HepG2 (cell line): ENCODE measurements around the gene CDC42BPG. TPM values are rescaled to one million over a fixed set of nuclear protein-coding genes. Genes with fewer than 3 reads are reported as not detected.

ENCODE experiments used
- EZH2 ChIP-seq: conservative IDR thresholded peaks from 2 replicates; pipeline ENCODE4 v1.6.1; 2012; ENCODE audit warnings: mild to moderate bottlenecking, low read depth, low read length, moderate library complexity
- JDP2 ChIP-seq: sonication (generic); formaldehyde crosslinking; IDR thresholded peaks from 2 replicates; pipeline ENCODE4 v1.8.1; 2022; ENCODE audit warnings: missing genetic modification reagents, borderline replicate concordance
- MATR3 ChIP-seq: sonication (generic); formaldehyde crosslinking; IDR thresholded peaks from 2 replicates; pipeline ENCODE4 v1.4.0; 2020; ENCODE audit warnings: missing genetic modification reagents
- MAZ ChIP-seq, 2 experiments: sonication (generic) in 1 of 2; formaldehyde crosslinking in 1 of 2; IDR thresholded peaks; 2 replicates each; pipeline versions ENCODE4 v1.5.0 to v1.6.1; 2012 to 2020; ENCODE audit warnings: low read depth in 2 of 2, mild to moderate bottlenecking in 2 of 2, borderline replicate concordance in 1 of 2, improper control_type of control experiment in 1 of 2, low read length in 1 of 2, missing genetic modification reagents in 1 of 2, moderate library complexity in 1 of 2
- ONECUT2 ChIP-seq: sonication (generic); formaldehyde crosslinking; IDR thresholded peaks from 2 replicates; pipeline ENCODE4 v1.4.0; 2020; ENCODE audit warnings: missing genetic modification reagents
- SAP130 ChIP-seq: IDR thresholded peaks from 2 replicates; pipeline ENCODE4 v1.6.1; 2016; ENCODE audit warnings: low read depth
- SPEN ChIP-seq: sonication (generic); formaldehyde crosslinking; IDR thresholded peaks from 2 replicates; pipeline ENCODE4 v1.5.1; 2020; ENCODE audit warnings: low read depth, mild to moderate bottlenecking, missing genetic modification reagents
- SRSF4 ChIP-seq: fragments of 200-400 bp; formaldehyde crosslinking; IDR thresholded peaks from one replicate; pipeline ENCODE4 v1.6.1; 2018; ENCODE audit warnings: mild to moderate bottlenecking, low read depth, low read length, moderate library complexity; ENCODE audit not compliant: poor library complexity, severe bottlenecking
- THAP8 ChIP-seq: sonication (generic); formaldehyde crosslinking; IDR thresholded peaks from 2 replicates; pipeline ENCODE4 v1.5.1; 2020; ENCODE audit warnings: missing genetic modification reagents, mild to moderate bottlenecking, borderline replicate concordance
- ZFY ChIP-seq: sonication (generic); formaldehyde crosslinking; IDR thresholded peaks from 2 replicates; pipeline ENCODE4 v1.4.0; 2020; ENCODE audit warnings: missing genetic modification reagents
- ZNF282 ChIP-seq: fragments of 450-650 bp; IDR thresholded peaks from 2 replicates; pipeline ENCODE4 v1.6.1; 2018; ENCODE audit not compliant: partially characterized antibody
- ZNF598 ChIP-seq: sonication (generic); formaldehyde crosslinking; IDR thresholded peaks from 2 replicates; pipeline ENCODE4 v1.5.1; 2020; ENCODE audit warnings: mild to moderate bottlenecking, missing genetic modification reagents, borderline replicate concordance
- ZNF879 ChIP-seq: sonication (generic); formaldehyde crosslinking; IDR thresholded peaks from 2 replicates; pipeline ENCODE4 v1.8.1; 2023; ENCODE audit warnings: missing genetic modification reagents
- polyA plus RNA-seq, 8 experiments: library from polyadenylated mRNA; depleted of rRNA in 3 of 8; stranded (reverse) in 7 of 8; unstranded in 1 of 8; fragments of >200 nt; fragmentation: Illumina TruSeq in 4 of 8; extraction: Trizol in 4 of 8; gene quantifications; 2 replicates each; pipeline versions ENCODE4 v1.2.1 to v1.2.3, GENCODE V29; 2011 to 2016; ENCODE audit warnings: low read depth in 4 of 8, missing spikeins in 1 of 8, mixed read lengths in 1 of 8; ENCODE audit not compliant: insufficient read depth in 1 of 8
- total RNA-seq, 5 experiments: library from RNA; depleted of rRNA; stranded (reverse); fragments of >200 nt; fragmentation: Illumina TruSeq; extraction: Trizol; gene quantifications; 2 replicates each; pipeline ENCODE4 v1.2.3, GENCODE V29; 2016; ENCODE audit warnings: low read depth in 1 of 5
- TF ChIP-seq, protein P1 (sequence below): sonication (generic); formaldehyde crosslinking; IDR thresholded peaks from 2 replicates; pipeline ENCODE4 v1.4.0; 2020; ENCODE audit warnings: missing genetic modification reagents
- TF ChIP-seq, protein P2 (sequence below): sonication (generic); formaldehyde crosslinking; IDR thresholded peaks from 2 replicates; pipeline ENCODE4 v1.4.0; 2020; ENCODE audit warnings: mild to moderate bottlenecking, missing genetic modification reagents
- TF ChIP-seq, protein P3 (sequence below): sonication (generic); formaldehyde crosslinking; IDR thresholded peaks from 2 replicates; pipeline ENCODE4 v1.5.0; 2020; ENCODE audit warnings: missing genetic modification reagents
- TF ChIP-seq, protein P4 (sequence below): sonication (generic); formaldehyde crosslinking; IDR thresholded peaks from 2 replicates; pipeline ENCODE4 v1.4.0; 2020; ENCODE audit warnings: missing genetic modification reagents, borderline replicate concordance

Gene CDC42BPG
- total and polyA plus RNA-seq, 2 of the 13 experiments (the other 11 are each of a cell fraction or from before 2014, with no cell fraction given), result 0.55 to 1.4 TPM

DNA sequence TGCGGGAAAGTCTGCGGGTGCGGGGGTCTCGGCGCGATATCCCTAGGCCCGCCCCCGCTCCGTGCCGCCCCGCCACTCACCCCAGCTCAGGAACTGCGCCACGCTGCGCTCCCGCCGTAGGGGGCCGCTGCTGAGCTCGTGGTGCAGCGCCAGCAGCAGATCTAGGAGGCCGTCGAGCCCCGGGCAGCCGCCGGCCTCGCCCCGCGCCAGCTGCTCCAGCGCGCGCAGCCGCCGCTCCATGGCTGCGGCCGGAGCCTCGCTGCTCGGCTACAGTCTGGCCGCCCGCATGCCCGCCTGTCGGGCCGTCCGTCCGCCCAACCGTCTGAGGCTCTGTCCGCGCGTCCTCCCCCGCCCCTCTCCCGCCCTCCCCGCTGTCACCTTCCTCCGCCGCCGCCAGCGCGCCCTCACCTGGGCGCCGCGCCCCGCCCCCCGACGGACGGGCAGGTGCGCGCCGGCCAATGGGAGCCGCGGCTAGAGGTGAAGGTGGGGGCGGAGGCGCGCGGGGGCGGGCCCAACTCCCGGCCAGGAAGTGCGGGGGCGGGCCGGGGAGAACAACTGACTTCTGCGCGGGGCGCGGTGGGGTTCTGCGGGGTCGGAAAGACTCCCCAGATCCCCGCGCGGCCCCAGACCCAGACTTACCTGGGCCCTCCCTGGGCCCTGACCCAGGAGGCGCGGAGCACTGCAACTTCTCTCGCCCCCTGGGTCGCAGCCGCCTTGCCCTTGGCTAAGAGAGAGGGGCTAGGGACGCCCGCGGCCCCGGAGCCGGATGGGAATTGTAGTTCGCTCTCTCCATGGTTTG, at the start of gene CDC42BPG (continued):
- TF ChIP-seq SPEN (CRISPR knock-in tag) (0 out of 2 replicates have a peak, but pooled peaks have one; percentile 18), MAZ (IDR thresholded peaks at IDR 0.05; ENCODE audit: borderline replicate concordance, low read depth, low read length) (no peak; the same call in 1 of the 2 replicates), MAZ (CRISPR knock-in tag; IDR thresholded peaks at IDR 0.05; ENCODE audit: low read depth) (peak; percentile 41; the same call in 1 of the 2 replicates), ZNF282 (no peak), THAP8 (no peak), MATR3 (CRISPR knock-in tag) (no peak), ZNF879 (CRISPR knock-in tag) (no peak), ZFY (peak; percentile 62), SAP130 (CRISPR knock-in tag) (0 out of 2 replicates have a peak, but pooled peaks have one; percentile 21), ONECUT2 (CRISPR knock-in tag) (0 out of 2 replicates have a peak, but pooled peaks have one; percentile 1), JDP2 (CRISPR knock-in tag) (no peak), ZNF598 (CRISPR knock-in tag) (no peak), EZH2 (no peak), SRSF4 (no peak)
- TF ChIP-seq, protein P1, sequence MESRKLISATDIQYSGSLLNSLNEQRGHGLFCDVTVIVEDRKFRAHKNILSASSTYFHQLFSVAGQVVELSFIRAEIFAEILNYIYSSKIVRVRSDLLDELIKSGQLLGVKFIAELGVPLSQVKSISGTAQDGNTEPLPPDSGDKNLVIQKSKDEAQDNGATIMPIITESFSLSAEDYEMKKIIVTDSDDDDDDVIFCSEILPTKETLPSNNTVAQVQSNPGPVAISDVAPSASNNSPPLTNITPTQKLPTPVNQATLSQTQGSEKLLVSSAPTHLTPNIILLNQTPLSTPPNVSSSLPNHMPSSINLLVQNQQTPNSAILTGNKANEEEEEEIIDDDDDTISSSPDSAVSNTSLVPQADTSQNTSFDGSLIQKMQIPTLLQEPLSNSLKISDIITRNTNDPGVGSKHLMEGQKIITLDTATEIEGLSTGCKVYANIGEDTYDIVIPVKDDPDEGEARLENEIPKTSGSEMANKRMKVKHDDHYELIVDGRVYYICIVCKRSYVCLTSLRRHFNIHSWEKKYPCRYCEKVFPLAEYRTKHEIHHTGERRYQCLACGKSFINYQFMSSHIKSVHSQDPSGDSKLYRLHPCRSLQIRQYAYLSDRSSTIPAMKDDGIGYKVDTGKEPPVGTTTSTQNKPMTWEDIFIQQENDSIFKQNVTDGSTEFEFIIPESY (CRISPR knock-in tag), result no peak
- TF ChIP-seq, protein P2, sequence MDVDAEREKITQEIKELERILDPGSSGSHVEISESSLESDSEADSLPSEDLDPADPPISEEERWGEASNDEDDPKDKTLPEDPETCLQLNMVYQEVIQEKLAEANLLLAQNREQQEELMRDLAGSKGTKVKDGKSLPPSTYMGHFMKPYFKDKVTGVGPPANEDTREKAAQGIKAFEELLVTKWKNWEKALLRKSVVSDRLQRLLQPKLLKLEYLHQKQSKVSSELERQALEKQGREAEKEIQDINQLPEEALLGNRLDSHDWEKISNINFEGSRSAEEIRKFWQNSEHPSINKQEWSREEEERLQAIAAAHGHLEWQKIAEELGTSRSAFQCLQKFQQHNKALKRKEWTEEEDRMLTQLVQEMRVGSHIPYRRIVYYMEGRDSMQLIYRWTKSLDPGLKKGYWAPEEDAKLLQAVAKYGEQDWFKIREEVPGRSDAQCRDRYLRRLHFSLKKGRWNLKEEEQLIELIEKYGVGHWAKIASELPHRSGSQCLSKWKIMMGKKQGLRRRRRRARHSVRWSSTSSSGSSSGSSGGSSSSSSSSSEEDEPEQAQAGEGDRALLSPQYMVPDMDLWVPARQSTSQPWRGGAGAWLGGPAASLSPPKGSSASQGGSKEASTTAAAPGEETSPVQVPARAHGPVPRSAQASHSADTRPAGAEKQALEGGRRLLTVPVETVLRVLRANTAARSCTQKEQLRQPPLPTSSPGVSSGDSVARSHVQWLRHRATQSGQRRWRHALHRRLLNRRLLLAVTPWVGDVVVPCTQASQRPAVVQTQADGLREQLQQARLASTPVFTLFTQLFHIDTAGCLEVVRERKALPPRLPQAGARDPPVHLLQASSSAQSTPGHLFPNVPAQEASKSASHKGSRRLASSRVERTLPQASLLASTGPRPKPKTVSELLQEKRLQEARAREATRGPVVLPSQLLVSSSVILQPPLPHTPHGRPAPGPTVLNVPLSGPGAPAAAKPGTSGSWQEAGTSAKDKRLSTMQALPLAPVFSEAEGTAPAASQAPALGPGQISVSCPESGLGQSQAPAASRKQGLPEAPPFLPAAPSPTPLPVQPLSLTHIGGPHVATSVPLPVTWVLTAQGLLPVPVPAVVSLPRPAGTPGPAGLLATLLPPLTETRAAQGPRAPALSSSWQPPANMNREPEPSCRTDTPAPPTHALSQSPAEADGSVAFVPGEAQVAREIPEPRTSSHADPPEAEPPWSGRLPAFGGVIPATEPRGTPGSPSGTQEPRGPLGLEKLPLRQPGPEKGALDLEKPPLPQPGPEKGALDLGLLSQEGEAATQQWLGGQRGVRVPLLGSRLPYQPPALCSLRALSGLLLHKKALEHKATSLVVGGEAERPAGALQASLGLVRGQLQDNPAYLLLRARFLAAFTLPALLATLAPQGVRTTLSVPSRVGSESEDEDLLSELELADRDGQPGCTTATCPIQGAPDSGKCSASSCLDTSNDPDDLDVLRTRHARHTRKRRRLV (CRISPR knock-in tag), result no peak
- TF ChIP-seq, protein P3, sequence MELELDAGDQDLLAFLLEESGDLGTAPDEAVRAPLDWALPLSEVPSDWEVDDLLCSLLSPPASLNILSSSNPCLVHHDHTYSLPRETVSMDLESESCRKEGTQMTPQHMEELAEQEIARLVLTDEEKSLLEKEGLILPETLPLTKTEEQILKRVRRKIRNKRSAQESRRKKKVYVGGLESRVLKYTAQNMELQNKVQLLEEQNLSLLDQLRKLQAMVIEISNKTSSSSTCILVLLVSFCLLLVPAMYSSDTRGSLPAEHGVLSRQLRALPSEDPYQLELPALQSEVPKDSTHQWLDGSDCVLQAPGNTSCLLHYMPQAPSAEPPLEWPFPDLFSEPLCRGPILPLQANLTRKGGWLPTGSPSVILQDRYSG (CRISPR knock-in tag), result no peak
- TF ChIP-seq, protein P4, sequence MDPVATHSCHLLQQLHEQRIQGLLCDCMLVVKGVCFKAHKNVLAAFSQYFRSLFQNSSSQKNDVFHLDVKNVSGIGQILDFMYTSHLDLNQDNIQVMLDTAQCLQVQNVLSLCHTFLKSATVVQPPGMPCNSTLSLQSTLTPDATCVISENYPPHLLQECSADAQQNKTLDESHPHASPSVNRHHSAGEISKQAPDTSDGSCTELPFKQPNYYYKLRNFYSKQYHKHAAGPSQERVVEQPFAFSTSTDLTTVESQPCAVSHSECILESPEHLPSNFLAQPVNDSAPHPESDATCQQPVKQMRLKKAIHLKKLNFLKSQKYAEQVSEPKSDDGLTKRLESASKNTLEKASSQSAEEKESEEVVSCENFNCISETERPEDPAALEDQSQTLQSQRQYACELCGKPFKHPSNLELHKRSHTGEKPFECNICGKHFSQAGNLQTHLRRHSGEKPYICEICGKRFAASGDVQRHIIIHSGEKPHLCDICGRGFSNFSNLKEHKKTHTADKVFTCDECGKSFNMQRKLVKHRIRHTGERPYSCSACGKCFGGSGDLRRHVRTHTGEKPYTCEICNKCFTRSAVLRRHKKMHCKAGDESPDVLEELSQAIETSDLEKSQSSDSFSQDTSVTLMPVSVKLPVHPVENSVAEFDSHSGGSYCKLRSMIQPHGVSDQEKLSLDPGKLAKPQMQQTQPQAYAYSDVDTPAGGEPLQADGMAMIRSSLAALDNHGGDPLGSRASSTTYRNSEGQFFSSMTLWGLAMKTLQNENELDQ (CRISPR knock-in tag), result no peak
